Heart left ventricle (tissue), 16 donors: ENCODE measurements around the gene MSANTD3. TPM values are rescaled to one million over a fixed set of nuclear protein-coding genes. Genes with fewer than 3 reads are reported as not detected.

ENCODE experiments used
- ATAC-seq, 4 donors: fragments of 200-7000 bp; cut with Tn5 transposase; one replicate each; pipeline ENCODE4 v1.9.1; 2020 to 2022; ENCODE audit warnings: moderate library complexity in 4 of 4, mild to moderate bottlenecking in 3 of 4, moderate number of reproducible peaks in 1 of 4
- DNase-seq, 5 donors: peaks; one replicate each; pipeline ENCODE4 v3.0.0-alpha.2; 2020
- H3K27ac ChIP-seq, 12 donors: fragments of 200-600 bp; sonication (generic) in 4 of 12; one replicate each; pipeline versions ENCODE4 v1.5.0 to v1.8.0; 2016 to 2022; ENCODE audit warnings: mild to moderate bottlenecking in 2 of 12
- H3K27me3 ChIP-seq, 9 donors: fragments of 200-600 bp; sonication (generic) in 2 of 9; one replicate each; pipeline versions ENCODE4 v1.5.1 to v1.8.0; 2016 to 2022; ENCODE audit warnings: mild to moderate bottlenecking in 3 of 9
- H3K36me3 ChIP-seq, 9 donors: fragments of 200-600 bp; sonication (generic) in 2 of 9; one replicate each; pipeline versions ENCODE4 v1.5.0 to v1.8.0; 2018 to 2022; ENCODE audit warnings: mild to moderate bottlenecking in 2 of 9
- H3K4me1 ChIP-seq, 12 donors: fragments of 200-600 bp; sonication (generic) in 4 of 12; one replicate each; pipeline versions ENCODE4 v1.5.0 to v1.8.0; 2016 to 2022; ENCODE audit warnings: mild to moderate bottlenecking in 3 of 12
- H3K4me3 ChIP-seq, 12 donors: fragments of 200-600 bp; sonication (generic) in 4 of 12; one replicate each; pipeline versions ENCODE4 v1.5.0 to v1.8.0; 2017 to 2022; ENCODE audit warnings: mild to moderate bottlenecking in 9 of 12, moderate library complexity in 4 of 12
- H3K9me3 ChIP-seq, 12 donors: fragments of 200-600 bp; sonication (generic) in 4 of 12; one replicate each; pipeline versions ENCODE4 v1.5.0 to v1.8.0; 2016 to 2022; ENCODE audit warnings: mild to moderate bottlenecking in 1 of 12
- CTCF ChIP-seq, 12 donors: fragments of 200-600 bp; sonication (generic) in 4 of 12; IDR thresholded peaks; one replicate each; pipeline versions ENCODE4 v1.5.0 to v1.8.0; 2018 to 2022; ENCODE audit warnings: antibody characterized with exemption in 12 of 12, mild to moderate bottlenecking in 5 of 12
- POLR2A ChIP-seq, 2 donors: fragments of 450-650 bp; IDR thresholded peaks; one replicate each; pipeline ENCODE4 v1.6.1; 2017; ENCODE audit warnings: antibody characterized with exemption in 2 of 2, mild to moderate bottlenecking in 2 of 2, moderate library complexity in 2 of 2
- WGBS, 4 donors: extraction: QIAGEN DNeasy Blood & Tissue Kit in 2 of 4; methylation state at CpG; one replicate each; pipeline versions ENCODE4 v1.1.5 to v1.1.7; 2013 to 2018; 5-methylcytosine and 5-hydroxymethylcytosine counted together
- intact Hi-C, 10 donors: fragments of 100-400 bp; cut with DNase I; formaldehyde crosslinking; loops; one replicate each; pipeline versions ENCODE4 v1.11.1 to v1.14.2; 2022
- polyA plus RNA-seq, 2 donors: library from polyadenylated mRNA; stranded (reverse); fragments of 200-250 nt; gene quantifications; one replicate each; pipeline ENCODE4 v1.2.3, GENCODE V29; 2013
- total RNA-seq, 9 donors: library from RNA; depleted of rRNA in 2 of 9; stranded (reverse); fragments of >200 nt in 2 of 9; fragmentation: NEBNext Ultra II Directional in 3 of 9; extraction: Animal tissue kit (Norgen Biotek cat#: 25700) in 3 of 9; gene quantifications; one replicate each; pipeline versions ENCODE4 v1.1.0 to v1.2.4, GENCODE V29; 2016 to 2023
- donor health status: ischemic (EF 13 %, LVEDD 7.1; RV severe dilation, severe dysfunction).
- donor health status: healthy with polysubstance abuse.
- donor health status: DM: no; HTN: yes; CAD: no.
- donor health status: DM: no; HTN: no; CAD: no.
- donor health status: ischemic (EF 25% LVEDD 6.9; RV normal size, moderate dysfunction).
- donor health status: ischemic (EF 25% LVEDD 5.7; RV mildly dilated, moderate dysfunction).
- donor health status: healthy.
- donor health status: DM: yes; HTN: yes; CAD: no.
- donor health status: ischemic (EF 35%, LVEDD 5.7; RV mildly dilated, moderate dysfunction).
- donor health status: nonischemic (EF 11% LVEDD 7.7; RV severe dilation, severe dysfunction).
- donor health status: DM: yes; HTN: yes; CAD: no.
- donor health status: PGD.
- donor health status: ischemic (EF 29% LVEDD 5.4; RV normal size, mild dysfunction).
- donor health status: nonischemic (EF 23%, LVEDD 6.1; RV moderate dilation, normal function).

MSANTD3 gene
- total and polyA plus RNA-seq, 11 donors = 14.3 to 60.5 (median 24.1) TPM

- Histone ChIP-seq H3K27ac (no peak overlapping the region), H3K4me1 (peaks cover 0 to 16% (median 0%) of the 10 kb centered on the region in 12 donors), H3K36me3 (peaks cover 0 to 23% (median 10%) of the 10 kb centered on the region in 9 donors), H3K9me3 (no peaks in the 10 kb centered on the region), H3K27me3 (no peaks in the 10 kb centered on the region), H3K4me3 (no peak overlapping the region)
- intact Hi-C loops = loop anchor here in 3 of 10 donors (5.0 to 10.0 kb wide), 2 partner anchors 153 to 155 kb away; no protein-coding TSS in a partner anchor
- TF ChIP-seq CTCF (IDR thresholded peaks at IDR 0.05) (no peak), POLR2A (IDR thresholded peaks at IDR 0.05) (no peak)
- WGBS, 4 donors = 79 to 90% (median 87%) methylated on average over 19 of the region's 19 CpGs
- no peak for ATAC-seq
- DNase-seq = no peak
These were observed 15.0 kb downstream of the MSANTD3 start for GRCh38 chr9:100441911-100442361.

- no peak overlapping the region for H3K4me3 ChIP-seq
- H3K36me3 ChIP-seq = peaks cover 0 to 23% (median 10%) of the 10 kb centered on the region in 9 donors
- ATAC-seq (no peak), DNase-seq (no peak)
- H3K27me3 ChIP-seq = no peaks in the 10 kb centered on the region
- no peak overlapping the region for H3K27ac ChIP-seq
- WGBS, 4 donors = 58 to 73% (median 70%) methylated on average over 4 of the region's 4 CpGs
- no peak for TF ChIP-seq POLR2A (IDR thresholded peaks at IDR 0.05)
- TF ChIP-seq CTCF (IDR thresholded peaks at IDR 0.05) = no peak
- H3K4me1 ChIP-seq = peaks cover 0 to 16% (median 0%) of the 10 kb centered on the region in 12 donors
- H3K9me3 ChIP-seq = no peaks in the 10 kb centered on the region
- intact Hi-C loops = loop anchor here in 3 of 10 donors (5.0 to 10.0 kb wide), 2 partner anchors 151 to 153 kb away; no protein-coding TSS in a partner anchor
These were observed 17.1 kb downstream of the MSANTD3 start for GRCh38 chr9:100443781-100444768.

- peak in 1 of 4 donors; percentile 34 for ATAC-seq
- intact Hi-C loops = loop anchor here in 3 of 10 donors (5.0 to 10.0 kb wide), 2 partner anchors 149 to 152 kb away; no protein-coding TSS in a partner anchor
- no peak overlapping the region for H3K27ac ChIP-seq
- peaks cover 0 to 23% (median 10%) of the 10 kb centered on the region in 9 donors for H3K36me3 ChIP-seq
- H3K4me3 ChIP-seq = no peak overlapping the region
- peaks cover 0 to 16% (median 0%) of the 10 kb centered on the region in 12 donors for H3K4me1 ChIP-seq
- TF ChIP-seq CTCF (IDR thresholded peaks at IDR 0.05) (peak in 3 of 12 donors; percentile 9 to 21 (median 17)), POLR2A (IDR thresholded peaks at IDR 0.05) (no peak)
- H3K27me3 ChIP-seq = no peaks in the 10 kb centered on the region
- H3K9me3 ChIP-seq = no peaks in the 10 kb centered on the region
- 28 to 67% (median 50%) methylated on average over 1 of the region's 1 CpG for WGBS, 4 donors
- DNase-seq = no peak
These were observed 18.4 kb downstream of the MSANTD3 start for GRCh38 chr9:100445161-100445902.
